Prostate gland (tissue), 2 donors: Measurements from ENCODE around the gene CDKL4.

Experiments
- POLR2A ChIP-seq: fragments of 450-650 bp; IDR thresholded peaks from one replicate; pipeline ENCODE4 v1.6.1; 2016; ENCODE audit warnings: antibody characterized with exemption, mild to moderate bottlenecking
- TF ChIP-seq, protein P1 (sequence below), 4 experiments: fragments of 200-600 bp in 2 of 4; fragments of 450-650 bp in 2 of 4; sonication (generic) in 2 of 4; IDR thresholded peaks; 1 replicate in 3 of 4; 2 replicates in 1 of 4; pipeline ENCODE4 v1.5.1; 2016 to 2019; ENCODE audit warnings: antibody characterized with exemption in 4 of 4, mild to moderate bottlenecking in 2 of 4, moderate library complexity in 2 of 4

DNA sequence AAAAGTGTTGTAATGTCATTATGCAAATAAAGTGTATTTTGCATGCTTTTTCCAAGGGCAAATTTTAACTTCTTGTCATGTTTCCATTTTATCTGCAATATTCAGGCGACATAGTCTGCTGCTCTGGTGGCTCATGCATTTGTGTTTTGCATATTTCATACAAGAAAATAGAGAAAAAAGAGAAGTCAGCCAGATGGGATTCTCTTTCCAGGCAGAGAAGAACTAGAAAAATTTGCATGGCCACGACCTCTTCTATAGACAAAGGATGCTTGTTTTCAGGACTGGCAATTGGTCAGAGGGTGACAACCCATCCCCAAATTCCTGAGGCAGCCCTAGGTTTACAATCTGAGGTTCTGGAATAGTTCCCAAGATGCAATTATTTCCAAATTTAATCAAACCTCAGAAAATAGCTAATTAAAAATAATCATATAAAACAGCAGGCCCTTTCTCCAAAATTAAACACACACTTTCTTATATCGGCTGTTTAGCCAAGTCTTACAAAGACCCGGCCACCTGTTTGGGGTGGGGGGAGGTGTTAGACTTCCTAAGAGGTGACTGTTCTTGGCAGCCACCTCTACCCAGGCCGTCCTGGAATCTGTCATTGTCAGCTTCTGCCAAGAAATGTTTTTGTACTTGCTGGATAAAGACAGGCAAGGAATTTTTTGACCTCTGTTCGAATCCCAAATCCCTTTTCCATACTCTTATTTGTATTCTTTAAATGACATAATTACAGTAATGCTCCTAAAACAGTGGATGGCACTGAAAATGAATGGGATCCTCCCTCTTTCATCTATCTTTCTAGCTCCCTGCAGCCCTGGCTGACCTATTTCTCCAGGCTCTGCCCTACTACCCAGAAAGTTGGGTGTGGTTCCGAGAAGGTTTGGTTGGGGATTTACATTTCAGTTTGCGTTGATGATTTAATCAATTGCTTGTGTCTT is 102.2 kb downstream of the CDKL4 start:
- TF ChIP-seq, protein P1, sequence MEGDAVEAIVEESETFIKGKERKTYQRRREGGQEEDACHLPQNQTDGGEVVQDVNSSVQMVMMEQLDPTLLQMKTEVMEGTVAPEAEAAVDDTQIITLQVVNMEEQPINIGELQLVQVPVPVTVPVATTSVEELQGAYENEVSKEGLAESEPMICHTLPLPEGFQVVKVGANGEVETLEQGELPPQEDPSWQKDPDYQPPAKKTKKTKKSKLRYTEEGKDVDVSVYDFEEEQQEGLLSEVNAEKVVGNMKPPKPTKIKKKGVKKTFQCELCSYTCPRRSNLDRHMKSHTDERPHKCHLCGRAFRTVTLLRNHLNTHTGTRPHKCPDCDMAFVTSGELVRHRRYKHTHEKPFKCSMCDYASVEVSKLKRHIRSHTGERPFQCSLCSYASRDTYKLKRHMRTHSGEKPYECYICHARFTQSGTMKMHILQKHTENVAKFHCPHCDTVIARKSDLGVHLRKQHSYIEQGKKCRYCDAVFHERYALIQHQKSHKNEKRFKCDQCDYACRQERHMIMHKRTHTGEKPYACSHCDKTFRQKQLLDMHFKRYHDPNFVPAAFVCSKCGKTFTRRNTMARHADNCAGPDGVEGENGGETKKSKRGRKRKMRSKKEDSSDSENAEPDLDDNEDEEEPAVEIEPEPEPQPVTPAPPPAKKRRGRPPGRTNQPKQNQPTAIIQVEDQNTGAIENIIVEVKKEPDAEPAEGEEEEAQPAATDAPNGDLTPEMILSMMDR (IDR thresholded peaks at IDR 0.05) = no peak
- TF ChIP-seq POLR2A = no peak
